HG03354 (cell line): Measurements from ENCODE around the gene ZSCAN5C.

ENCODE experiments used
- ATAC-seq: cut with Tn5 transposase; IDR thresholded peaks from one replicate; pipeline ENCODE4 v1.9.1; 2021; ENCODE audit warnings: mild to moderate bottlenecking; ENCODE audit not compliant: unreplicated experiment, poor library complexity, severe bottlenecking

Gene ZSCAN5C

GRCh38 chr19:56252699-56253422, 50.8 kb downstream of the ZSCAN5C start:
- no peak for ATAC-seq

- ATAC-seq = no peak
These were observed 51.7 kb downstream of the ZSCAN5C start for GRCh38 chr19:56253737-56254136.

DNA sequence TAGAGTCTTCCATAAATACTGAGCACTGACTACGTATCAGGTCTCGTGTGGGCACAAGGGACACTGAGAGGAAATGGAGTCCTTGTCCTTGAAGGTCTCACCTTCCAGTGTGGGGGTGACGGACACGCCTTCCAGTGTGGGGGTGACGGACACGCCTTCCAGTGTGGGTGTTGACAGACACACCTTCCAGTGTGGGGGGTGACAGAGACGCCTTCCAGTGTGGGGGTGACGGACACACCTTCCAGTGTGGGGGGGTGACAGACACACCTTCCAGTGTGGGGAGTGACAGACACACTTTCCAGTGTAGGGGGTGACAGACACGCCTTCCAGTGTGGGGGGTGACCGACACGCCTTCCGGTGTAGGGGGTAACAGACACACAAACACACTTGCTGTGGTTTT, 56.2 kb downstream of the ZSCAN5C start:
- ATAC-seq = no peak
